ENCODE measurements around the gene FBXO28.

Gene FBXO28

DNA sequence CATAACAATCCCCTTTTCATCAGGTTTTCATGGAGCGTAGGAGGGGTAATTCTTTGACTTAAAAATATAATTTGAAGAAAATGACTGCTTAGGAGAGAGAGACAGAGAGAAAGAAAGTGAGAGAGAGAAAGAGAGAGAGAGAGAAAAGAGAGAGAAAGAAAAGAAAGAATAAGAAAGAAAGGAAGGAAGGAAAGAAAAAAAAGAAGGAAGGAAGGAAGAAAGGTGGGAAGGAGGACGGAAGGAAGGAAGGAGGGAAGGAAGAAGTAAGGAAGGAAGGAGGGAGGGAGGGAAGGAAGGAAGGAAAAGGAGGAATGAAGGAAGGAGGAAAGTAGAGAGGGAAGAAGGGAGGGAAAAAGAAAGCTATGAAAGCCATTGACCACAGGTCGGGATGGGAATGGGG, 58.3 kb downstream of the FBXO28 start:
- DNase-seq = no peak
- H4K20me1 ChIP-seq (ENCODE audit: insufficient read depth, low read length) = no peaks in the 10 kb centered on the region
- no peaks in the 10 kb centered on the region for H3K79me2 ChIP-seq (ENCODE audit: low read length)
- no peaks in the 10 kb centered on the region for H3K9me3 ChIP-seq (replicated peaks; ENCODE audit: insufficient read depth, low read length)
- no peaks in the 10 kb centered on the region for H3K9me2 ChIP-seq (replicated peaks; ENCODE audit: insufficient read depth, low read length)
- no peak overlapping the region for H3K4me2 ChIP-seq (ENCODE audit: low read depth, low read length)
- peaks cover 8% of the 10 kb centered on the region for H3F3A ChIP-seq (ENCODE audit: insufficient read depth, low read length)
- no peak overlapping the region for H3K27ac ChIP-seq (ENCODE audit: low read length)
- H2AFZ ChIP-seq (ENCODE audit: low read length) = no peak overlapping the region
- no peak overlapping the region for H3K9ac ChIP-seq (ENCODE audit: low read length)
- no peaks in the 10 kb centered on the region for H3K36me3 ChIP-seq (replicated peaks; ENCODE audit: insufficient read depth, low read length)
- H3K4me1 ChIP-seq (ENCODE audit: low read length) = peaks cover 15% of the 10 kb centered on the region
- no peak for TF ChIP-seq EZH2phosphoT487 (IDR thresholded peaks at IDR 0.05; ENCODE audit: low read length)
- TF ChIP-seq EZH2 (optimal IDR thresholded peaks at IDR 0.05; ENCODE audit: low read depth, low read length) = no peak
- TF ChIP-seq CTCF (IDR thresholded peaks at IDR 0.05; ENCODE audit: low read length) = no peak
- no peaks in the 10 kb centered on the region for H3K27me3 ChIP-seq (replicated peaks; ENCODE audit: insufficient read depth, low read length)
- H3K4me3 ChIP-seq (ENCODE audit: low read length) = no peak overlapping the region

GRCh38 chr1:224173523-224173922, 59.6 kb downstream of the FBXO28 start:
- H2AFZ ChIP-seq (ENCODE audit: low read length) = no peak overlapping the region

DNA sequence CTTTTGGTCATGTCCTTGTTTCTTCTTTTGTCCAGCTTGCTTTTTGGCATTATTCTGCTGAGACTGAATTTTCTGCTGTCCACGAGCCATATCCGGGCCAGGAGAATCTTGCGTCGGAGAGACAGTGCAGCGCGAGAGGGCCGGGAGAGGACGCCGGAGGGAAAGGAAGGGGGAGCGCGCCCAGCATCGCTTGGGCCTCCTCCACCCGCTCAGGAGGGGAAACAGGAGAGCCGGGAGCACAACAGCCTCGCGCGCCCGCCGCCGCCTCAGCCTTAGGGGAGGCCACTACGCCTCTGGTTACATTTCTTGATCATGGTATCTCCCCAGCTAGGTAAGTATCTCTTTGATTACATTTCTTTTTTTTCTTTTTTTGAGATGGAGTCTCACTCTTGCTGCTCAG, 61.7 kb downstream of the FBXO28 start:
- Histone ChIP-seq H3K36me3 (replicated peaks; ENCODE audit: insufficient read depth, low read length) (no peaks in the 10 kb centered on the region), H3K4me1 (ENCODE audit: low read length) (no peaks in the 10 kb centered on the region), H3F3A (ENCODE audit: insufficient read depth, low read length) (no peaks in the 10 kb centered on the region), H3K4me2 (ENCODE audit: low read depth, low read length) (no peak overlapping the region), H3K9ac (ENCODE audit: low read length) (no peak overlapping the region), H3K4me3 (ENCODE audit: low read length) (no peak overlapping the region), H4K20me1 (ENCODE audit: insufficient read depth, low read length) (no peaks in the 10 kb centered on the region), H3K27ac (ENCODE audit: low read length) (no peak overlapping the region), H3K9me3 (replicated peaks; ENCODE audit: insufficient read depth, low read length) (no peaks in the 10 kb centered on the region), H3K9me2 (replicated peaks; ENCODE audit: insufficient read depth, low read length) (no peaks in the 10 kb centered on the region), H3K79me2 (ENCODE audit: low read length) (no peaks in the 10 kb centered on the region), H3K27me3 (replicated peaks; ENCODE audit: insufficient read depth, low read length) (no peaks in the 10 kb centered on the region), H2AFZ (ENCODE audit: low read length) (no peak overlapping the region)
- no peak for TF ChIP-seq EZH2 (optimal IDR thresholded peaks at IDR 0.05; ENCODE audit: low read depth, low read length)
- TF ChIP-seq EZH2phosphoT487 (IDR thresholded peaks at IDR 0.05; ENCODE audit: low read length) = no peak
- TF ChIP-seq CTCF (IDR thresholded peaks at IDR 0.05; ENCODE audit: low read length) = no peak
- DNase-seq = no peak

More at GRCh38 chr1:224173523-224173922, 59.6 kb downstream of the FBXO28 start:
- DNase-seq = no peak
- H3F3A ChIP-seq (ENCODE audit: insufficient read depth, low read length) = peaks cover 8% of the 10 kb centered on the region
- H3K9me3 ChIP-seq (replicated peaks; ENCODE audit: insufficient read depth, low read length) = no peaks in the 10 kb centered on the region
- H3K27ac ChIP-seq (ENCODE audit: low read length) = no peak overlapping the region
- no peaks in the 10 kb centered on the region for H4K20me1 ChIP-seq (ENCODE audit: insufficient read depth, low read length)
- no peak for TF ChIP-seq CTCF (IDR thresholded peaks at IDR 0.05; ENCODE audit: low read length)
- TF ChIP-seq EZH2 (optimal IDR thresholded peaks at IDR 0.05; ENCODE audit: low read depth, low read length) = no peak
- no peak for TF ChIP-seq EZH2phosphoT487 (IDR thresholded peaks at IDR 0.05; ENCODE audit: low read length)
- no peaks in the 10 kb centered on the region for H3K9me2 ChIP-seq (replicated peaks; ENCODE audit: insufficient read depth, low read length)
- H3K79me2 ChIP-seq (ENCODE audit: low read length) = no peaks in the 10 kb centered on the region
- H3K36me3 ChIP-seq (replicated peaks; ENCODE audit: insufficient read depth, low read length) = no peaks in the 10 kb centered on the region
- H3K27me3 ChIP-seq (replicated peaks; ENCODE audit: insufficient read depth, low read length) = no peaks in the 10 kb centered on the region
- H3K4me3 ChIP-seq (ENCODE audit: low read length) = no peak overlapping the region
- H3K9ac ChIP-seq (ENCODE audit: low read length) = no peak overlapping the region
- H3K4me1 ChIP-seq (ENCODE audit: low read length) = peaks cover 15% of the 10 kb centered on the region
- H3K4me2 ChIP-seq (ENCODE audit: low read depth, low read length) = no peak overlapping the region
